WTC11 (cell line): ENCODE data around the gene ARMC8. TPM values are rescaled to one million over a fixed set of nuclear protein-coding genes. Genes with fewer than 3 reads are reported as not detected.

Experiments used
- ATAC-seq: fragments of 200-7000 bp; cut with Tn5 transposase; 2 replicates; pipeline ENCODE4 v1.10.0; 2021; ENCODE audit warnings: mild to moderate bottlenecking, moderate library complexity
- CTCF ChIA-PET: fragments of 300-600 bp; sonication (Branson Sonifier 250); formaldehyde crosslinking; loops from one replicate; lab custom pipeline; 2021; ENCODE audit warnings: antibody characterized with exemption; lab: Charles Lee
- POLR2A ChIA-PET: fragments of 350-600 bp; sonication (Branson Sonifier 250); formaldehyde crosslinking; loops from one replicate; lab custom pipeline; 2021; ENCODE audit warnings: antibody characterized with exemption; lab: Charles Lee
- DNase-seq: peaks from one replicate; pipeline ENCODE4 v3.0.0; 2021; ENCODE audit warnings: low spot score
- H3K27ac Mint-ChIP-seq: 2 replicates; pipeline ENCODE4 v1.8.0; 2021; ENCODE audit warnings: mixed read lengths
- H3K27me3 Mint-ChIP-seq: 2 replicates; pipeline ENCODE4 v1.8.0; 2021; ENCODE audit warnings: low read depth, mild to moderate bottlenecking, moderate library complexity, mixed read lengths
- H3K36me3 Mint-ChIP-seq: 2 replicates; pipeline ENCODE4 v1.8.0; 2021; ENCODE audit warnings: mixed read lengths
- H3K4me1 Mint-ChIP-seq: 2 replicates; pipeline ENCODE4 v1.8.0; 2022; ENCODE audit warnings: mixed read lengths
- H3K4me3 Mint-ChIP-seq: 2 replicates; pipeline ENCODE4 v1.8.0; 2021; ENCODE audit warnings: mild to moderate bottlenecking, moderate library complexity, mixed read lengths
- H3K9me3 Mint-ChIP-seq: 2 replicates; pipeline ENCODE4 v1.8.0; 2021; ENCODE audit warnings: mixed read lengths
- AFF4 ChIP-seq: sonication (generic); formaldehyde crosslinking; IDR thresholded peaks from 2 replicates; pipeline ENCODE4 v1.8.1; 2023; ENCODE audit warnings: mild to moderate bottlenecking, missing genetic modification reagents, borderline replicate concordance
- ARID4B ChIP-seq: sonication (generic); formaldehyde crosslinking; IDR thresholded peaks from 2 replicates; pipeline ENCODE4 v1.8.0; 2023; ENCODE audit warnings: missing genetic modification reagents, mild to moderate bottlenecking, borderline replicate concordance
- ATF1 ChIP-seq: sonication (generic); formaldehyde crosslinking; IDR thresholded peaks from 2 replicates; pipeline ENCODE4 v1.8.1; 2023; ENCODE audit warnings: mild to moderate bottlenecking, moderate library complexity, missing genetic modification reagents
- ELF4 ChIP-seq: sonication (generic); formaldehyde crosslinking; IDR thresholded peaks from 2 replicates; pipeline ENCODE4 v1.8.1; 2022; ENCODE audit warnings: low read depth, mild to moderate bottlenecking, moderate library complexity, missing genetic modification reagents
- GABPB1 ChIP-seq: sonication (generic); formaldehyde crosslinking; IDR thresholded peaks from 2 replicates; pipeline ENCODE4 v1.8.1; 2023; ENCODE audit warnings: mild to moderate bottlenecking, missing genetic modification reagents
- GTF2I ChIP-seq: fragments of 250-450 bp; sonication (Bioruptor Pico); conservative IDR thresholded peaks from 2 replicates; pipeline ENCODE4 v1.4.0; 2021; ENCODE audit warnings: mild to moderate bottlenecking
- NFE2L1 ChIP-seq: sonication (generic); formaldehyde crosslinking; IDR thresholded peaks from 2 replicates; pipeline ENCODE4 v1.8.1; 2023; ENCODE audit warnings: missing genetic modification reagents
- NR1H2 ChIP-seq: sonication (generic); formaldehyde crosslinking; IDR thresholded peaks from 2 replicates; pipeline ENCODE4 v1.9.0; 2021; ENCODE audit warnings: mild to moderate bottlenecking, moderate library complexity, missing genetic modification reagents
- RELA ChIP-seq: sonication (generic); formaldehyde crosslinking; IDR thresholded peaks from 2 replicates; pipeline ENCODE4 v1.8.1; 2022; ENCODE audit warnings: missing genetic modification reagents, mild to moderate bottlenecking, borderline replicate concordance
- SMAD4 ChIP-seq: sonication (generic); formaldehyde crosslinking; IDR thresholded peaks from 2 replicates; pipeline ENCODE4 v1.8.0; 2022; ENCODE audit warnings: mild to moderate bottlenecking, missing genetic modification reagents
- ZNF671 ChIP-seq: fragments of 250-450 bp; sonication (Bioruptor Pico); IDR thresholded peaks from 2 replicates; pipeline ENCODE4 v1.8.0; 2021; ENCODE audit warnings: mild to moderate bottlenecking
- total RNA-seq: library from RNA; stranded (reverse); gene quantifications from 3 replicates; pipeline ENCODE4 v1.2.3, GENCODE V29; 2021
- TF ChIP-seq, protein P1 (sequence below): fragments of 250-450 bp; sonication (Bioruptor Pico); IDR thresholded peaks from 2 replicates; pipeline ENCODE4 v1.9.0; 2021; ENCODE audit warnings: moderate library complexity, mild to moderate bottlenecking, inconsistent platforms, borderline replicate concordance
- TF ChIP-seq, protein P2 (sequence below): fragments of 250-450 bp; sonication (Bioruptor Pico); IDR thresholded peaks from 2 replicates; pipeline ENCODE4 v1.8.0; 2021; ENCODE audit warnings: mild to moderate bottlenecking
- TF ChIP-seq, protein P3 (sequence below): fragments of 250-450 bp; sonication (Bioruptor Pico); conservative IDR thresholded peaks from 2 replicates; pipeline ENCODE4 v1.9.0; 2021; ENCODE audit warnings: mild to moderate bottlenecking
- TF ChIP-seq, protein P4 (sequence below): sonication (generic); formaldehyde crosslinking; IDR thresholded peaks from 2 replicates; pipeline ENCODE4 v1.8.1; 2023; ENCODE audit warnings: mild to moderate bottlenecking, moderate library complexity, missing genetic modification reagents

The ARMC8 gene
- total RNA-seq, 1 experiment from 2014 or later = 44.9 TPM

DNA sequence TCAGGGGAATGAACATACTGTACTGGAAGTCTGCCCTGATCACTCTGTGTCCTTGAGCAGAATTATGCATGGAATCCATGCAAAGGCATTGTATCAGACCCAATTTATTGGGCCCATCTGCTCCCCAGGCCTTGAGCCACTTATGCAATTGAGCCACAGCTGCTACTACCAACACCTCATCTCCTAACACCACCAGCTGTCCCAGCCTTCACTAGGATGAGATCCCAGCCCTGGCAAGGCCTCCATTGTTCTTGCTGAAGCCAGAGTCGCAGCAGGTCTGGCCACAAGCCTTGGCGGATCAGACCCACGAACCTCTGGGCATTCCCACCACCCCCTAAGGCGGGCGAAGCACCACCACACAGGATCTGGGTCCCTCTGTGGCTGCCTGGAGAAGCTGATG lies 151.7 kb downstream of the ARMC8 start:
- no peak for ATAC-seq
- Mint-ChIP-seq H3K27ac (no peak overlapping the region), H3K9me3 (no peaks in the 10 kb centered on the region)

More for the DNA sequence above, 151.7 kb downstream of the ARMC8 start:
- POLR2A ChIA-PET = no interaction called here
- no peak for TF ChIP-seq RELA (CRISPR knock-in tag)
- no peak for TF ChIP-seq SMAD4
- no peak for TF ChIP-seq AFF4 (CRISPR knock-in tag)
- TF ChIP-seq, protein P1, sequence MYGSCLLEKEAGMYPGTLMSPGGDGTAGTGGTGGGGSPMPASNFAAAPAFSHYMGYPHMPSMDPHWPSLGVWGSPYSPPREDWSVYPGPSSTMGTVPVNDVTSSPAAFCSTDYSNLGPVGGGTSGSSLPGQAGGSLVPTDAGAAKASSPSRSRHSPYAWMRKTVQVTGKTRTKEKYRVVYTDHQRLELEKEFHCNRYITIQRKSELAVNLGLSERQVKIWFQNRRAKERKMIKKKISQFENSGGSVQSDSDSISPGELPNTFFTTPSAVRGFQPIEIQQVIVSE = no peak
- no peak for TF ChIP-seq NFE2L1 (CRISPR knock-in tag)
- TF ChIP-seq, protein P2, sequence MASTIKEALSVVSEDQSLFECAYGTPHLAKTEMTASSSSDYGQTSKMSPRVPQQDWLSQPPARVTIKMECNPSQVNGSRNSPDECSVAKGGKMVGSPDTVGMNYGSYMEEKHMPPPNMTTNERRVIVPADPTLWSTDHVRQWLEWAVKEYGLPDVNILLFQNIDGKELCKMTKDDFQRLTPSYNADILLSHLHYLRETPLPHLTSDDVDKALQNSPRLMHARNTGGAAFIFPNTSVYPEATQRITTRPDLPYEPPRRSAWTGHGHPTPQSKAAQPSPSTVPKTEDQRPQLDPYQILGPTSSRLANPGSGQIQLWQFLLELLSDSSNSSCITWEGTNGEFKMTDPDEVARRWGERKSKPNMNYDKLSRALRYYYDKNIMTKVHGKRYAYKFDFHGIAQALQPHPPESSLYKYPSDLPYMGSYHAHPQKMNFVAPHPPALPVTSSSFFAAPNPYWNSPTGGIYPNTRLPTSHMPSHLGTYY (CRISPR knock-in tag) = no peak
- no peak for TF ChIP-seq ELF4 (CRISPR knock-in tag)
- TF ChIP-seq ZNF671 = no peak
- no peak for TF ChIP-seq NR1H2 (CRISPR knock-in tag)
- TF ChIP-seq ARID4B = no peak
- TF ChIP-seq GABPB1 (CRISPR knock-in tag) = no peak
- TF ChIP-seq, protein P3, sequence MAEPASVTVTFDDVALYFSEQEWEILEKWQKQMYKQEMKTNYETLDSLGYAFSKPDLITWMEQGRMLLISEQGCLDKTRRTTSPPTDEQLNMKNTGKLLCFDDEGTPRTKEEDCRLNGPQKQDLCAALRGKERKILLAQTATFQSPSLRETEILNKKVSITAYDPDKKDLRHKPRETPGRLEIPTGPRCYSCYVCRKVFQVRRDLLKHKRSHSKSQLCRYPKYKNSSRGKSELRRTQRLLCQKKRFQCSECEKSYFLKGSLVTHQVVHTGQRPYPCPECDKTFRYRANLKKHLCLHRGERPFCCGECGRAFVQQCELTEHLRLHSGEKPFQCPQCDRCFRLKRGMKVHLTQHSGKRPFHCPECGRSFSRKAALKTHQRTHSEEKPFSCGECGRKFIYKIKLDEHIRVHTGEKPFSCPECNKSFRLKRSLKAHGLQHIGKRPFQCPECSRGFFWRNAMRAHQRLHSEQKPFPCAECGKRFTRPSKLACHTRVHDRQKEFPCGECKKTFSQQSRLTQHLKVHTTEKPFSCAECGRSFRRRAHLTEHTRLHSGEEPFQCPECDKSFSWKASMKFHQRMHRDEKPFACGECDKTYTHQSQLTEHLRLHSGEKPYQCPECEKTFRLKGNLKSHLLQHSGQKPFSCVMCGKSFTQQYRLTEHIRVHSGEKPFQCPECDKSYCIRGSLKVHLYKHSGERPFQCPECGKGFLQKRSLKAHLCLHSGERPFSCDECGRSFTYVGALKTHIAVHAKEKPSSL (CRISPR knock-in tag) = no peak
- no peak for TF ChIP-seq GTF2I (CRISPR knock-in tag)
- TF ChIP-seq, protein P4, sequence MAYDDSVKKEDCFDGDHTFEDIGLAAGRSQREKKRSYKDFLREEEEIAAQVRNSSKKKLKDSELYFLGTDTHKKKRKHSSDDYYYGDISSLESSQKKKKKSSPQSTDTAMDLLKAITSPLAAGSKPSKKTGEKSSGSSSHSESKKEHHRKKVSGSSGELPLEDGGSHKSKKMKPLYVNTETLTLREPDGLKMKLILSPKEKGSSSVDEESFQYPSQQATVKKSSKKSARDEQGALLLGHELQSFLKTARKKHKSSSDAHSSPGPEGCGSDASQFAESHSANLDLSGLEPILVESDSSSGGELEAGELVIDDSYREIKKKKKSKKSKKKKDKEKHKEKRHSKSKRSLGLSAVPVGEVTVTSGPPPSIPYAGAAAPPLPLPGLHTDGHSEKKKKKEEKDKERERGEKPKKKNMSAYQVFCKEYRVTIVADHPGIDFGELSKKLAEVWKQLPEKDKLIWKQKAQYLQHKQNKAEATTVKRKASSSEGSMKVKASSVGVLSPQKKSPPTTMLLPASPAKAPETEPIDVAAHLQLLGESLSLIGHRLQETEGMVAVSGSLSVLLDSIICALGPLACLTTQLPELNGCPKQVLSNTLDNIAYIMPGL (CRISPR knock-in tag) = no peak
- no peak for TF ChIP-seq ATF1 (CRISPR knock-in tag)
- TF ChIP-seq, all 79 proteins: peak for 0
- peaks cover 39% of the 10 kb centered on the region for H3K4me1 Mint-ChIP-seq
- H3K4me3 Mint-ChIP-seq = no peak overlapping the region
- no peaks in the 10 kb centered on the region; the same call in 1 of the 2 replicates for H3K27me3 Mint-ChIP-seq
- DNase-seq = no peak
- CTCF ChIA-PET = no interaction called here
- no peaks in the 10 kb centered on the region for H3K36me3 Mint-ChIP-seq
